HEK293 (cell line): ENCODE results near the gene TBC1D17.

ENCODE experiments used
- CTCF ChIA-PET: fragments of 350-600 bp; formaldehyde crosslinking; extraction: SDS; loops from one replicate; lab custom pipeline; 2021; ENCODE audit warnings: antibody characterized with exemption; lab: Yijun Ruan, JAX
- POLR2A ChIA-PET: fragments of 300-600 bp; formaldehyde crosslinking; extraction: SDS; loops from one replicate; lab custom pipeline; 2020; ENCODE audit warnings: antibody characterized with exemption, inconsistent platforms; lab: Yijun Ruan, JAX
- H3K27ac ChIP-seq: fragments of 200-500 bp; sonication (Bioruptor generic); 2 replicates; pipeline ENCODE4 v1.5.1; 2014; ENCODE audit warnings: low read depth, low read length, control low read depth, inconsistent platforms; ENCODE audit errors: extremely low read depth
- H3K36me3 ChIP-seq, 2 experiments: fragments of 200-500 bp in 1 of 2; sonication (Bioruptor generic) in 1 of 2; 1 replicate in 1 of 2; 2 replicates in 1 of 2; pipeline ENCODE4 v1.5.1; 2014 to 2017; ENCODE audit warnings: inconsistent platforms in 2 of 2, low read length in 2 of 2; ENCODE audit not compliant: control insufficient read depth in 2 of 2, insufficient read depth in 1 of 2
- H3K4me1 ChIP-seq: fragments of 200-500 bp; sonication (Bioruptor generic); 2 replicates; pipeline ENCODE4 v1.5.1; 2014; ENCODE audit warnings: mild to moderate bottlenecking, low read length, inconsistent platforms; ENCODE audit not compliant: control insufficient read depth, insufficient read depth
- H3K4me3 ChIP-seq: 2 replicates; pipeline ENCODE4 v1.5.1; 2011; ENCODE audit warnings: low read depth, mild to moderate bottlenecking, control low read depth, low read length, moderate library complexity
- H3K9me3 ChIP-seq: fragments of 200-500 bp; sonication (Bioruptor generic); 2 replicates; pipeline ENCODE4 v1.5.1; 2014; ENCODE audit warnings: low read depth, low read length, inconsistent platforms; ENCODE audit not compliant: control insufficient read depth, insufficient read depth
- GFI1B ChIP-seq: fragments of 450-650 bp; formaldehyde crosslinking; IDR thresholded peaks from 2 replicates; pipeline ENCODE4 v1.5.1; 2016; ENCODE audit warnings: missing biosample characterization, missing genetic modification characterization
- GLIS1 ChIP-seq: fragments of 450-650 bp; formaldehyde crosslinking; IDR thresholded peaks from 2 replicates; pipeline ENCODE4 v1.5.1; 2016; ENCODE audit warnings: missing biosample characterization, missing genetic modification characterization
- GLIS2 ChIP-seq: fragments of 450-650 bp; formaldehyde crosslinking; IDR thresholded peaks from 2 replicates; pipeline ENCODE4 v1.5.1; 2016; ENCODE audit warnings: missing biosample characterization, missing genetic modification characterization
- HOXA7 ChIP-seq: sonication (generic); formaldehyde crosslinking; IDR thresholded peaks from 2 replicates; pipeline ENCODE4 v1.8.1; 2022; ENCODE audit warnings: missing genetic modification reagents, borderline replicate concordance
- KLF10 ChIP-seq: fragments of 450-650 bp; IDR thresholded peaks from 2 replicates; pipeline ENCODE4 v1.5.1; 2018; ENCODE audit warnings: missing biosample characterization, mild to moderate bottlenecking, missing genetic modification characterization
- KLF8 ChIP-seq: fragments of 450-650 bp; formaldehyde crosslinking; IDR thresholded peaks from 2 replicates; pipeline ENCODE4 v1.5.1; 2016; ENCODE audit warnings: missing biosample characterization, missing genetic modification characterization
- MYNN ChIP-seq: fragments of 450-650 bp; formaldehyde crosslinking; IDR thresholded peaks from 2 replicates; pipeline ENCODE4 v1.5.1; 2016; ENCODE audit warnings: missing biosample characterization, missing genetic modification characterization, borderline replicate concordance
- SCRT1 ChIP-seq: fragments of 450-650 bp; formaldehyde crosslinking; IDR thresholded peaks from 2 replicates; pipeline ENCODE4 v1.5.1; 2016; ENCODE audit warnings: missing biosample characterization, missing genetic modification characterization, borderline replicate concordance
- SP7 ChIP-seq: fragments of 450-650 bp; formaldehyde crosslinking; IDR thresholded peaks from 2 replicates; pipeline ENCODE4 v1.5.1; 2016; ENCODE audit warnings: missing biosample characterization, missing genetic modification characterization
- TCF7L2 ChIP-seq: IDR thresholded peaks from 2 replicates; pipeline ENCODE4 v1.6.1; 2011; ENCODE audit warnings: low read depth, mild to moderate bottlenecking, inconsistent platforms, low read length, moderate library complexity, borderline replicate concordance
- YY1 ChIP-seq: fragments of 450-650 bp; formaldehyde crosslinking; IDR thresholded peaks from 2 replicates; pipeline ENCODE4 v1.5.1; 2018; ENCODE audit warnings: missing biosample characterization, missing genetic modification characterization
- ZBTB1 ChIP-seq: fragments of 450-650 bp; formaldehyde crosslinking; IDR thresholded peaks from 2 replicates; pipeline ENCODE4 v1.5.1; 2016; ENCODE audit warnings: missing biosample characterization, missing genetic modification characterization
- ZBTB17 ChIP-seq: fragments of 450-650 bp; formaldehyde crosslinking; IDR thresholded peaks from 2 replicates; pipeline ENCODE4 v1.5.1; 2016; ENCODE audit warnings: missing biosample characterization, missing genetic modification characterization
- ZEB2 ChIP-seq: fragments of 450-650 bp; formaldehyde crosslinking; IDR thresholded peaks from 2 replicates; pipeline ENCODE4 v1.5.1; 2016; ENCODE audit warnings: missing biosample characterization, missing genetic modification characterization
- ZIC2 ChIP-seq: fragments of 450-650 bp; formaldehyde crosslinking; IDR thresholded peaks from 2 replicates; pipeline ENCODE4 v1.5.1; 2016; ENCODE audit warnings: missing biosample characterization, missing genetic modification characterization
- ZNF121 ChIP-seq: fragments of 450-650 bp; formaldehyde crosslinking; IDR thresholded peaks from 2 replicates; pipeline ENCODE4 v1.5.1; 2016; ENCODE audit warnings: missing biosample characterization, missing genetic modification characterization
- ZNF133 ChIP-seq: fragments of 450-650 bp; formaldehyde crosslinking; IDR thresholded peaks from 2 replicates; pipeline ENCODE4 v1.5.1; 2016; ENCODE audit warnings: missing biosample characterization, missing genetic modification characterization
- ZNF24 ChIP-seq: fragments of 450-650 bp; formaldehyde crosslinking; IDR thresholded peaks from 2 replicates; pipeline ENCODE4 v1.5.1; 2016; ENCODE audit warnings: missing biosample characterization, missing genetic modification characterization
- ZNF335 ChIP-seq: fragments of 450-650 bp; formaldehyde crosslinking; conservative IDR thresholded peaks from 2 replicates; pipeline ENCODE4 v1.5.1; 2016; ENCODE audit warnings: missing biosample characterization, missing genetic modification characterization
- ZNF514 ChIP-seq: fragments of 450-650 bp; formaldehyde crosslinking; IDR thresholded peaks from 2 replicates; pipeline ENCODE4 v1.5.1; 2016; ENCODE audit warnings: missing biosample characterization, missing genetic modification characterization
- ZNF549 ChIP-seq: fragments of 450-650 bp; IDR thresholded peaks from 2 replicates; pipeline ENCODE4 v1.5.1; 2018; ENCODE audit warnings: missing biosample characterization, missing genetic modification characterization, mild to moderate bottlenecking, inconsistent platforms, moderate library complexity
- ZNF560 ChIP-seq: fragments of 450-650 bp; formaldehyde crosslinking; IDR thresholded peaks from 2 replicates; pipeline ENCODE4 v1.5.1; 2017; ENCODE audit warnings: missing biosample characterization, missing genetic modification characterization, borderline replicate concordance
- ZNF561 ChIP-seq: fragments of 450-650 bp; IDR thresholded peaks from 2 replicates; pipeline ENCODE4 v1.5.1; 2018; ENCODE audit warnings: missing biosample characterization, missing genetic modification characterization, borderline replicate concordance
- ZNF600 ChIP-seq: fragments of 450-650 bp; formaldehyde crosslinking; IDR thresholded peaks from 2 replicates; pipeline ENCODE4 v1.5.1; 2016; ENCODE audit warnings: missing biosample characterization, missing genetic modification characterization
- ZNF654 ChIP-seq: fragments of 450-650 bp; formaldehyde crosslinking; IDR thresholded peaks from 2 replicates; pipeline ENCODE4 v1.5.1; 2016; ENCODE audit warnings: low read depth, missing biosample characterization, missing genetic modification characterization
- ZNF660 ChIP-seq: fragments of 450-650 bp; IDR thresholded peaks from 2 replicates; pipeline ENCODE4 v1.5.1; 2018; ENCODE audit warnings: missing biosample characterization, mild to moderate bottlenecking, missing genetic modification characterization
- ZNF768 ChIP-seq: fragments of 450-650 bp; formaldehyde crosslinking; IDR thresholded peaks from 2 replicates; pipeline ENCODE4 v1.5.1; 2018; ENCODE audit warnings: missing biosample characterization, mild to moderate bottlenecking, missing genetic modification characterization
- ZSCAN30 ChIP-seq: fragments of 450-650 bp; IDR thresholded peaks from 2 replicates; pipeline ENCODE4 v1.5.1; 2018; ENCODE audit warnings: missing biosample characterization, mild to moderate bottlenecking, missing genetic modification characterization, moderate library complexity
- TF ChIP-seq, protein P1 (sequence below): fragments of 450-650 bp; formaldehyde crosslinking; IDR thresholded peaks from 2 replicates; pipeline ENCODE4 v1.5.1; 2016; ENCODE audit warnings: missing biosample characterization, missing genetic modification characterization
- TF ChIP-seq, protein P2 (sequence below): fragments of 450-650 bp; formaldehyde crosslinking; IDR thresholded peaks from 2 replicates; pipeline ENCODE4 v1.5.1; 2016; ENCODE audit warnings: missing biosample characterization, missing genetic modification characterization

The TBC1D17 gene

DNA sequence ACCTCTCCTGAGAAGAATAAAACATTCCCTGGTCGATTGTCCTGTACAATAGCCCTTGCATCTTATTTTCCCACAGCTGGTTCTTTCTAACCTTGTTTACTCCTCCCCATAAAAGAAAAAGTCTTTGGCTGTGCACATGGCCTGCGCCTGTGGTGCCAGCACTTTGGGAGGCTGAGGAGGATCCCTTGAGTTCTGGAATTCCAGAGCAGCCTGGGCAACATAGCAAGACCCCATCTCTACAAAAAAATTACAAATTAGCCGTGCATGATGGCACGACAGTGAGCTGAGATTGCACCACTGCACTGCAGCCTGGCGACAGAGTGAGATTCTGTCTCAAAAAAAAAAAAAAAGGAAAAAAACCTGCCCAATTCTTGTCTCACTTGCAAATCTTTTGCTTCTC is 59.0 kb downstream of the TBC1D17 start:
- H3K4me1 ChIP-seq: peaks cover 3% of the 10 kb centered on the region; the same call in 1 of the 2 replicates
- no peak overlapping the region for H3K27ac ChIP-seq
- TF ChIP-seq ZNF121: peak; percentile 81
- no peak for TF ChIP-seq GFI1B (tag by site-specific recombination)
- TF ChIP-seq ZNF560: no peak
- no peaks in the 10 kb centered on the region for H3K9me3 ChIP-seq
- POLR2A ChIA-PET: no interaction called here
- peaks cover 6 to 7% of the 10 kb centered on the region in 2 experiments; a peak in 2 of 3 replicates for H3K36me3 ChIP-seq
- H3K4me3 ChIP-seq: no peak overlapping the region
- CTCF ChIA-PET: interaction anchor here (1.2 to 7.6 kb wide), 6 partner anchors 17 to 111 kb away, joined by 4 to 100 read pairs (median 14); no protein-coding TSS in a partner anchor

DNA sequence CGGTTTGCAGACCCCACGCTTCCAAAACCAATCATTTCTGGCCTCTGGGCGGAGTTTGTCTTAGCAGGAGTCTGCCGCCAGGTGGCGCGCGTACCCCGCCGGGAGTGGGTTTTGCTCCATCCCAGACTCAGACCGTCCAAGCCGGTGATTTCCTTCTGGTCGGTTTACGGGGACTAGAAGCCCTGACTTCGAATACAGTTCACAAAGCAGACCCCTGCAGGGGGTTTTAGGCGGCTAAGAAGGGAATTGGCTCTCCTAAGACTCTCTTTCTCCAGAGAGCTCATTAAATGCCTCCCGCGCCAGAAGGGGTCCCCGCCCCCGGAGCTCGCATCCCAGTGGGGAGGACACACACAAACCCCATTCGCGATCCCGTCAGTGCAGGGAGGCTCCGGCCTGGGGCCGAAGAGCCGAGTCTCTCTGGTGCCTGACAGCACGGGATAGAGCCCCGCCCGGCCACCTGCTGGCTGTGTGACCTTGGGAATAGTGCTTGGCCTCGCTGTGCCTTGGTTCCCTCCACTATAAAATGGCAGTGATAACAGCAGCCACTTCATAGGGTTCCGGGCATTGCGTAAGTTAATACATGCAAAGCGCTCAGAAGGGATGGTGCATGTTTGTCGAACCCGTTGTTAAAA is 60.4 kb downstream of the TBC1D17 start:
- CTCF ChIA-PET: interaction anchor here (0.6 to 7.6 kb wide), 27 partner anchors 9 to 823 kb away, joined by 3 to 100 read pairs (median 4); partner anchors contain the start of genes ATF5 and NUP62
- Histone ChIP-seq H3K4me3 (peak overlapping the region; percentile 29), H3K36me3 (peaks cover 2 to 6% of the 10 kb centered on the region in 2 experiments; a peak in 2 of 3 replicates), H3K4me1 (peaks cover 3% of the 10 kb centered on the region; the same call in 1 of the 2 replicates), H3K9me3 (no peaks in the 10 kb centered on the region), H3K27ac (no peak overlapping the region)
- POLR2A ChIA-PET: interaction anchor here (0.5 to 0.9 kb wide), 2 partner anchors 9 to 82 kb away, joined by 3 read pairs; partner anchors contain the start of genes ATF5 and NUP62
- peak; percentile 89 for TF ChIP-seq ZIC2 (tag by site-specific recombination)
- no peak for TF ChIP-seq TCF7L2
- peak; percentile 72 for TF ChIP-seq ZSCAN30 (tag by site-specific recombination)
- TF ChIP-seq KLF8 (tag by site-specific recombination): 0 out of 2 replicates have a peak, but pooled peaks have one; percentile 36
- no peak for TF ChIP-seq ZNF549 (tag by site-specific recombination)
- TF ChIP-seq, protein P1, sequence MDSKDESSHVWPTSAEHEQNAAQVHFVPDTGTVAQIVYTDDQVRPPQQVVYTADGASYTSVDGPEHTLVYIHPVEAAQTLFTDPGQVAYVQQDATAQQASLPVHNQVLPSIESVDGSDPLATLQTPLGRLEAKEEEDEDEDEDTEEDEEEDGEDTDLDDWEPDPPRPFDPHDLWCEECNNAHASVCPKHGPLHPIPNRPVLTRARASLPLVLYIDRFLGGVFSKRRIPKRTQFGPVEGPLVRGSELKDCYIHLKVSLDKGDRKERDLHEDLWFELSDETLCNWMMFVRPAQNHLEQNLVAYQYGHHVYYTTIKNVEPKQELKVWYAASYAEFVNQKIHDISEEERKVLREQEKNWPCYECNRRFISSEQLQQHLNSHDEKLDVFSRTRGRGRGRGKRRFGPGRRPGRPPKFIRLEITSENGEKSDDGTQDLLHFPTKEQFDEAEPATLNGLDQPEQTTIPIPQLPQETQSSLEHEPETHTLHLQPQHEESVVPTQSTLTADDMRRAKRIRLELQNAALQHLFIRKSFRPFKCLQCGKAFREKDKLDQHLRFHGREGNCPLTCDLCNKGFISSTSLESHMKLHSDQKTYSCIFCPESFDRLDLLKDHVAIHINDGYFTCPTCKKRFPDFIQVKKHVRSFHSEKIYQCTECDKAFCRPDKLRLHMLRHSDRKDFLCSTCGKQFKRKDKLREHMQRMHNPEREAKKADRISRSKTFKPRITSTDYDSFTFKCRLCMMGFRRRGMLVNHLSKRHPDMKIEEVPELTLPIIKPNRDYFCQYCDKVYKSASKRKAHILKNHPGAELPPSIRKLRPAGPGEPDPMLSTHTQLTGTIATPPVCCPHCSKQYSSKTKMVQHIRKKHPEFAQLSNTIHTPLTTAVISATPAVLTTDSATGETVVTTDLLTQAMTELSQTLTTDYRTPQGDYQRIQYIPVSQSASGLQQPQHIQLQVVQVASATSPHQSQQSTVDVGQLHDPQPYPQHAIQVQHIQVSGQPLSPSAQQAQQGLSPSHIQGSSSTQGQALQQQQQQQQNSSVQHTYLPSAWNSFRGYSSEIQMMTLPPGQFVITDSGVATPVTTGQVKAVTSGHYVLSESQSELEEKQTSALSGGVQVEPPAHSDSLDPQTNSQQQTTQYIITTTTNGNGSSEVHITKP (tag by site-specific recombination): 0 out of 2 replicates have a peak, but pooled peaks have one; percentile 11
- peak; percentile 19; the same call in 1 of the 2 replicates for TF ChIP-seq ZEB2 (tag by site-specific recombination)
- TF ChIP-seq, protein P2, sequence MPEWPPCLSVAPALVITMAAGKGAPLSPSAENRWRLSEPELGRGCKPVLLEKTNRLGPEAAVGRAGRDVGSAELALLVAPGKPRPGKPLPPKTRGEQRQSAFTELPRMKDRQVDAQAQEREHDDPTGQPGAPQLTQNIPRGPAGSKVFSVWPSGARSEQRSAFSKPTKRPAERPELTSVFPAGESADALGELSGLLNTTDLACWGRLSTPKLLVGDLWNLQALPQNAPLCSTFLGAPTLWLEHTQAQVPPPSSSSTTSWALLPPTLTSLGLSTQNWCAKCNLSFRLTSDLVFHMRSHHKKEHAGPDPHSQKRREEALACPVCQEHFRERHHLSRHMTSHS (tag by site-specific recombination): no peak
- peak; percentile 26; the same call in 1 of the 2 replicates for TF ChIP-seq SP7 (tag by site-specific recombination)
- 0 out of 2 replicates have a peak, but pooled peaks have one; percentile 8 for TF ChIP-seq SCRT1 (tag by site-specific recombination)
- peak; percentile 55 for TF ChIP-seq GLIS1 (tag by site-specific recombination)
- TF ChIP-seq MYNN (tag by site-specific recombination): no peak
- TF ChIP-seq ZBTB17 (tag by site-specific recombination): peak; percentile 26; the same call in 1 of the 2 replicates
- TF ChIP-seq YY1 (tag by site-specific recombination): no peak
- TF ChIP-seq ZNF514 (tag by site-specific recombination): no peak
- no peak for TF ChIP-seq ZBTB1 (tag by site-specific recombination)
- TF ChIP-seq ZNF335 (tag by site-specific recombination): peak; percentile 50
- peak; percentile 54; the same call in 1 of the 2 replicates for TF ChIP-seq GLIS2 (tag by site-specific recombination)
- no peak for TF ChIP-seq KLF10 (tag by site-specific recombination)
- peak; percentile 65 for TF ChIP-seq ZNF600 (tag by site-specific recombination)
- TF ChIP-seq ZNF660 (tag by site-specific recombination): peak; percentile 57
- TF ChIP-seq HOXA7 (CRISPR knock-in tag): no peak
- no peak for TF ChIP-seq ZNF24 (tag by site-specific recombination)
- peak; percentile 72; the same call in 1 of the 2 replicates for TF ChIP-seq ZNF561 (tag by site-specific recombination)
- peak; percentile 76 for TF ChIP-seq ZNF654 (tag by site-specific recombination)
- TF ChIP-seq ZNF133 (tag by site-specific recombination): no peak
- TF ChIP-seq ZNF768 (tag by site-specific recombination): peak; percentile 91
